Right lobe of liver (tissue), 6 donors: ENCODE measurements around the gene ADORA3. TPM values are rescaled to one million over a fixed set of nuclear protein-coding genes. Genes with fewer than 3 reads are reported as not detected.

ENCODE experiments used
- ATAC-seq, 4 donors: fragments of 200-7000 bp; cut with Tn5 transposase; one replicate each; pipeline ENCODE4 v1.9.1; 2020; ENCODE audit warnings: mild to moderate bottlenecking in 4 of 4, moderate library complexity in 4 of 4
- DNase-seq, 3 donors: peaks; one replicate each; pipeline ENCODE4 v3.0.0-alpha.2; 2020
- H3K27ac ChIP-seq, 3 donors: fragments of 200-600 bp; one replicate each; pipeline ENCODE4 v1.8.0; 2022
- H3K27me3 ChIP-seq, 2 donors: fragments of 200-600 bp; one replicate each; pipeline ENCODE4 v1.8.0; 2022
- H3K36me3 ChIP-seq, 4 donors: fragments of 200-600 bp; sonication (generic) in 1 of 4; one replicate each; pipeline versions ENCODE4 v1.5.1 to v1.8.0; 2017 to 2022; ENCODE audit warnings: control low read depth in 1 of 4
- H3K4me1 ChIP-seq, 4 donors: fragments of 200-600 bp; sonication (generic) in 1 of 4; one replicate each; pipeline versions ENCODE4 v1.5.1 to v1.8.0; 2017 to 2022; ENCODE audit warnings: control low read depth in 1 of 4
- H3K4me3 ChIP-seq, 3 donors: fragments of 200-600 bp; one replicate each; pipeline ENCODE4 v1.8.0; 2022
- H3K9me3 ChIP-seq, 4 donors: fragments of 200-600 bp; sonication (generic) in 1 of 4; one replicate each; pipeline versions ENCODE4 v1.5.1 to v1.8.0; 2017 to 2022; ENCODE audit warnings: control low read depth in 1 of 4
- POLR2A ChIP-seq: fragments of 450-650 bp; IDR thresholded peaks from one replicate; pipeline ENCODE4 v1.6.1; 2017; ENCODE audit warnings: antibody characterized with exemption, mild to moderate bottlenecking
- WGBS: methylation state at CpG from one replicate; pipeline ENCODE4 v1.1.6; 2018; ENCODE audit warnings: low coverage, low lambda C conversion rate; ENCODE audit not compliant: insufficient coverage; ENCODE audit errors: missing lambda C conversion rate; 5-methylcytosine and 5-hydroxymethylcytosine counted together
- intact Hi-C, 2 donors: fragments of 100-400 bp; cut with DNase I; formaldehyde crosslinking; loops; one replicate each; pipeline versions ENCODE4 v1.11.2 to v1.14.1; 2022
- total RNA-seq, 6 experiments: library from RNA; depleted of rRNA in 2 of 6; stranded (reverse); fragments of >200 nt in 2 of 6; fragmentation: NEBNext Ultra II Directional in 3 of 6; extraction: Animal tissue kit (Norgen Biotek cat#: 25700) in 3 of 6; gene quantifications; one replicate each; pipeline versions ENCODE4 v1.1.0 to v1.2.4, GENCODE V29; 2016 to 2023
- TF ChIP-seq, protein P1 (sequence below), 4 donors: fragments of 200-600 bp in 3 of 4; fragments of 450-650 bp in 1 of 4; IDR thresholded peaks; one replicate each; pipeline versions ENCODE4 v1.5.1 to v1.8.0; 2016 to 2022; ENCODE audit warnings: antibody characterized with exemption in 4 of 4, mild to moderate bottlenecking in 2 of 4
- donor health status: DM: no; HTN: yes; CAD: no.
- donor health status: DM: no; HTN: no; CAD: no.
- donor health status: DM: no; HTN: no; CAD: no.
- donor health status: DM: no; HTN: yes; CAD: no.
- donor health status: DM: no; HTN: yes; CAD: no.

Gene ADORA3
- total RNA-seq, 6 experiments from 2014 or later: 2.7 to 6.3 (median 3.9) TPM

DNA sequence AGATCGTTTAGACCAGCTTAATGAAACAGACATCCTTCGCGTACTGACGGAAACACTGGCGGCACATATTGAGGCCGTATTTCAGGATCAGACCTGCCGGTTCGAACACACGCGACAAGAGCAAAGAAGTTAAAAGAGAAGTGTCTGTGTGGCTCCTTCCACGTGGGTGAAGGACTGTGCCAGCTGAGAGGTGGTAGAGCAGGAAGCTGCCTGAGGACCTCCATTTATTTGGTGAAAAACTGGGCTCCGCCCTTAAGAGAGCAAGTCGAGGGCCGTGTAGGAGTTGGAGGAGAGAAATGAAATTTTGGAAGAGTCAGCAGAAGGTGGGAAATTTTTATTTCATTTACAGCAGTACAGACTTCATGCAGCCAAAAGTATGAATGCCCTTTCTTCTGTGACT lies 38.8 kb upstream of the ADORA3 start:
- Histone ChIP-seq H3K27ac (no peak overlapping the region), H3K36me3 (no peaks in the 10 kb centered on the region), H3K27me3 (no peaks in the 10 kb centered on the region), H3K4me3 (no peak overlapping the region), H3K4me1 (peaks cover 0 to 7% (median 3%) of the 10 kb centered on the region in 4 donors), H3K9me3 (no peaks in the 10 kb centered on the region)
- TF ChIP-seq, protein P1, sequence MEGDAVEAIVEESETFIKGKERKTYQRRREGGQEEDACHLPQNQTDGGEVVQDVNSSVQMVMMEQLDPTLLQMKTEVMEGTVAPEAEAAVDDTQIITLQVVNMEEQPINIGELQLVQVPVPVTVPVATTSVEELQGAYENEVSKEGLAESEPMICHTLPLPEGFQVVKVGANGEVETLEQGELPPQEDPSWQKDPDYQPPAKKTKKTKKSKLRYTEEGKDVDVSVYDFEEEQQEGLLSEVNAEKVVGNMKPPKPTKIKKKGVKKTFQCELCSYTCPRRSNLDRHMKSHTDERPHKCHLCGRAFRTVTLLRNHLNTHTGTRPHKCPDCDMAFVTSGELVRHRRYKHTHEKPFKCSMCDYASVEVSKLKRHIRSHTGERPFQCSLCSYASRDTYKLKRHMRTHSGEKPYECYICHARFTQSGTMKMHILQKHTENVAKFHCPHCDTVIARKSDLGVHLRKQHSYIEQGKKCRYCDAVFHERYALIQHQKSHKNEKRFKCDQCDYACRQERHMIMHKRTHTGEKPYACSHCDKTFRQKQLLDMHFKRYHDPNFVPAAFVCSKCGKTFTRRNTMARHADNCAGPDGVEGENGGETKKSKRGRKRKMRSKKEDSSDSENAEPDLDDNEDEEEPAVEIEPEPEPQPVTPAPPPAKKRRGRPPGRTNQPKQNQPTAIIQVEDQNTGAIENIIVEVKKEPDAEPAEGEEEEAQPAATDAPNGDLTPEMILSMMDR (IDR thresholded peaks at IDR 0.05): no peak
- no peak for TF ChIP-seq POLR2A
- ATAC-seq (no peak), DNase-seq (no peak)
- intact Hi-C loops: no loop called here
- 85% methylated on average over 13 of the region's 14 CpGs for WGBS

DNA sequence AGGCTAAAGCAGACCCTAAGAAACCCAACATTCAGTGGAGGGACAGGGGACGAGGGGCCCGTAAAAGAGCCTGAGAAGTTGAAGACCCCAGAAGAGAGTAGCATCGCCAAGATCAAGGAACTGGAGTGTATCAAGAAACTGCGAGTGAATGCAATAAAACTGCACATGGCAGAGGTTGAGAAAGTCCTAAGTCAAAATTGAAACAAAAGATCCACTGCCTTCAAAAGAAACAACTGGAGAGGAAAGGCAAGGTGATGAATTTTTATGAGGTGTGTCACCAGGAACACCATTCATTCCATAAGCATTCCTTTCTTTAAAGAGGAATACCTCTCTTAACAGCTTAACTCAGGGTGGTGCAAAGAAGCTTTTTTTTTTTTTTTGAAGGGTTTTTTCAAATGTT lies 38.3 kb upstream of the ADORA3 start:
- H3K4me3 ChIP-seq: no peak overlapping the region
- H3K4me1 ChIP-seq: peaks cover 0 to 7% (median 3%) of the 10 kb centered on the region in 4 donors
- no peak for ATAC-seq
- no peak overlapping the region for H3K27ac ChIP-seq
- WGBS: 98% methylated on average over 4 of the region's 4 CpGs
- H3K27me3 ChIP-seq: no peaks in the 10 kb centered on the region
- DNase-seq: no peak
- TF ChIP-seq, protein P1 (IDR thresholded peaks at IDR 0.05): no peak
- TF ChIP-seq POLR2A: no peak
- no peaks in the 10 kb centered on the region for H3K36me3 ChIP-seq
- intact Hi-C loops: no loop called here
- H3K9me3 ChIP-seq: no peaks in the 10 kb centered on the region

DNA sequence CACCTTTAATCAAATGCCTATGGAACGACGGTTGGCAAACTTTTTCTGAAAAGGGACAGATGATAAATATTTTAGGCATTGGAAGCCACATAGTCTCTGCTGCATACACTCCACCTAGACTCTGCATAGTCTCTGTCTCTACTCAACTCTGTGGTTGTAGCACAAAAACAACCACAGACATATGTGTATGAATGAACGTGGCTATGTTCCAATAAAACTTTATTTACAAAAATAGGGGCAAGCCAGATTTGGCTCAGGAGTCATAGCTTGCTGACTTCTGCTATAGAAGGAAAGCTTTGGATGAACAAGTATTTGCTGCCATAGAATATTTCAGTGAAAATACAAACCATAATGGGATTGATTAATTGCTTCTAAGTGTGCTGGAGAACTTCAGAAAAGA lies 37.5 kb upstream of the ADORA3 start:
- no peak for DNase-seq
- no peak for TF ChIP-seq POLR2A
- TF ChIP-seq, protein P1 (IDR thresholded peaks at IDR 0.05): no peak

DNA sequence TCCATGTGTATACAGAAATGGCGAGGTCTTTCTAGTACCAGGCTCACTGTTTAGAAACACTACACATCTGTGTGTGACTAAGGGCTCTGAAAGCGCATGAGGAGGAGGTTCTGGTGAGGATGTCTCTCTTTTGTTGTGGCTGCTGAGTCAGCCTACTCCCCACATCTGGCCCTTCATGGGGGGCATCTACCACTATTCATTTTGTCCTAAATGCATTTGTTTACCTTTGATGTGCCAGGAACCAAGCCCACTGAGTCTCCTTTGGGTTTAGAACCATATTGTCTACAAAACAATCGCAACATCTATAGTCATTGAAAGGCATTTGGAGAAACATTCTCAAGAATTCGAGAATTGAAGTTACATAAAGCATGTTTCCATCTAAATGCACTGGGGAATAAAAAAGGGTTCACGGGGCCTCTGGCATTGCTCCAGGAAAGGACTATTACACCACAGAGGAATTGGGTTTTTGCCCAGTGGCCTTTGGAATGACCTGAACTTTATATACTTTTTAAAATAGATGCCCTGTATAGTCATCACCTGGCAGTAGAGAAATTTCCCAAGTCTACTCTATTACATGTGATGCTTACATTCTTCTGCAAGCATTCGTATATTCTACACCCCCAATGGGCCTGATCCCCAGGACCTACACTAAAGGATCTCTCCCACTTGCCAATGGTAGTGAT lies 35.1 kb upstream of the ADORA3 start:
- no peak overlapping the region for H3K4me3 ChIP-seq
- peak; percentile 56 to 80 (median 70) for ATAC-seq
- no peak for TF ChIP-seq POLR2A
- TF ChIP-seq, protein P1 (IDR thresholded peaks at IDR 0.05): no peak
- peaks cover 0 to 17% (median 7%) of the 10 kb centered on the region in 4 donors for H3K4me1 ChIP-seq
- 40% methylated on average over 4 of the region's 6 CpGs for WGBS
- no peaks in the 10 kb centered on the region for H3K27me3 ChIP-seq
- no peaks in the 10 kb centered on the region for H3K36me3 ChIP-seq
- intact Hi-C loops: no loop called here
- H3K27ac ChIP-seq: no peak overlapping the region
- H3K9me3 ChIP-seq: no peaks in the 10 kb centered on the region
- peak in 1 of 3 donors; percentile 35 for DNase-seq

More for the DNA sequence above, 37.5 kb upstream of the ADORA3 start:
- no peaks in the 10 kb centered on the region for H3K27me3 ChIP-seq
- H3K36me3 ChIP-seq: no peaks in the 10 kb centered on the region
- WGBS: 90% methylated on average over 3 of the region's 3 CpGs
- no peak overlapping the region for H3K27ac ChIP-seq
- no peak for ATAC-seq
- H3K9me3 ChIP-seq: no peaks in the 10 kb centered on the region
- H3K4me3 ChIP-seq: no peak overlapping the region
- H3K4me1 ChIP-seq: peaks cover 0 to 10% (median 3%) of the 10 kb centered on the region in 4 donors
- intact Hi-C loops: no loop called here
